ENCODE data around the gene NRXN2.

The NRXN2 gene

DNA sequence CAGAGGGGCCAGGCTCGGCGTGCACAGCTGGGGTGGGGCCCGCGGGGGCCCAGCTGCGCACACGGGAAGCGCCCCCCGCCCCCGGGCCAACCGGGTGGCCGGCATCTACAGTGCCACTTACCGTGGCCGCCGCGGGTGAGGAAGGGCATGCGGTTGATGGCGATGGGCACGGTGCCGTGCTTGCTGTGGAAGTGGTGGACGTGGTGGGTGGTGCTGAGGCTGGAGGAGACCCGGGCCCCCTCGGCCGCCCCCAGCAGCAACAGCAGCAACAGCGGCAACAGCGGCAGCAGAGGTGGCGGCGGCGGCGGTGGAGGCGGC lies 80.6 kb downstream of the NRXN2 start:
- TF ChIP-seq, protein P1, sequence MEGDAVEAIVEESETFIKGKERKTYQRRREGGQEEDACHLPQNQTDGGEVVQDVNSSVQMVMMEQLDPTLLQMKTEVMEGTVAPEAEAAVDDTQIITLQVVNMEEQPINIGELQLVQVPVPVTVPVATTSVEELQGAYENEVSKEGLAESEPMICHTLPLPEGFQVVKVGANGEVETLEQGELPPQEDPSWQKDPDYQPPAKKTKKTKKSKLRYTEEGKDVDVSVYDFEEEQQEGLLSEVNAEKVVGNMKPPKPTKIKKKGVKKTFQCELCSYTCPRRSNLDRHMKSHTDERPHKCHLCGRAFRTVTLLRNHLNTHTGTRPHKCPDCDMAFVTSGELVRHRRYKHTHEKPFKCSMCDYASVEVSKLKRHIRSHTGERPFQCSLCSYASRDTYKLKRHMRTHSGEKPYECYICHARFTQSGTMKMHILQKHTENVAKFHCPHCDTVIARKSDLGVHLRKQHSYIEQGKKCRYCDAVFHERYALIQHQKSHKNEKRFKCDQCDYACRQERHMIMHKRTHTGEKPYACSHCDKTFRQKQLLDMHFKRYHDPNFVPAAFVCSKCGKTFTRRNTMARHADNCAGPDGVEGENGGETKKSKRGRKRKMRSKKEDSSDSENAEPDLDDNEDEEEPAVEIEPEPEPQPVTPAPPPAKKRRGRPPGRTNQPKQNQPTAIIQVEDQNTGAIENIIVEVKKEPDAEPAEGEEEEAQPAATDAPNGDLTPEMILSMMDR (IDR thresholded peaks at IDR 0.05): no peak

DNA sequence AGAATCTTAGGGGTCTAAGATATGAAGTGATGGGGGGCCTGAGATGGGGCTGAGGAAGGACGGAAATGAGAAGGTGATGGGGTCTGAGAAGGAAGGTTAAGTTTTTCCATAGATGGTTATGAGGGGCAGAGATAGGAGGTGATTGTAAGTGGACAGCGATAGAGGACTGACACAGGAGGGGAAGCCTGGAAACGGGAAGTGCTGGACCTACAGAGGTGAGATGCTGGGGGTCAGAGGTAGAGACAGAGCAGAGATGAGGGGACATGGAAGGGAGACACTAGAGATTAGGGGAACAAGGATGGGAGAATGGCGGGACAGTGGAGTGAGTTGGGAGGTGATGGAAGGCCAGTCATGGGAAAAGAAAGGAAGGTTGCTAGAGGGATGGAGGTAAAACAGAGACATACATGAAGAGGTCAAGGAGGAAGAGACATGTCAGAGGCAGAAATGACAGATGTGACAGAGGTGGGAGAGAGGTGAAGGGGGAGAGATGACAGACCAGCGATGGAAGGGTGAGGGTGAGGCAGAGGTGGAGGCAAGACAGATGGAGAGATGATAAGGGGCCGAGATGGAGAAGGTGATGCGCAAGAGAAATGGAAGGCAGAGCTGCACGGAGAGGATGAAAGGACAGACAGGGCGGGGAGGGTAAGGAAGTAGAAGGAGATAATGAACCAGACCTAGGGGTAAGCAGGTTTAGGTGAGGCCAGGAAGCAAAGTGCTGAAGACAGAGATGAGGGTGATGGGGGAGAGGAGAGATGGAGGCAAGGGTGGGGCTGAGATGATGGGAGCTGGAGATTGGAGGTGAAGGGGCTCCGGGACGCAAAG lies 81.2 kb downstream of the NRXN2 start:
- TF ChIP-seq, protein P1 (IDR thresholded peaks at IDR 0.05): no peak

DNA sequence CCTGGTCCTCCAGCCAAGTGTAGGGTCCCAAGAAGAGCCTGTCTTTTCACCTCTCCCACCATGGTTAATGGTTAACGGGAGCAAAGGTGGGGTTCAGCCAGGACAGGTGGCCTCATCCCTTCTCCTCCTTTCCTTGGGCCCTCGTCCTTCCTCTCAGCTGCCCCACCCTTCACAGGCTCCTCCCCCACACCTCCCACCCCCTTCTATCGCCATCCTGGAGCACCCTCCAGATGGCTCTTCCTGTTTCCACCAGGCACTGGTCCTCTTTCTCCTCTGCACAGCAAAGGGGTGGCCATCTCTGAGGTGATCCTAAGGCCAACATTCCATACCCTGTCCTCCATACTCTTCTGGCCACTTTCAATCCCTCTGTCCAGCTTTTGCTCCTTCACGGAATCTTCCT lies 83.1 kb downstream of the NRXN2 start:
- TF ChIP-seq, protein P1 (IDR thresholded peaks at IDR 0.05): no peak

DNA sequence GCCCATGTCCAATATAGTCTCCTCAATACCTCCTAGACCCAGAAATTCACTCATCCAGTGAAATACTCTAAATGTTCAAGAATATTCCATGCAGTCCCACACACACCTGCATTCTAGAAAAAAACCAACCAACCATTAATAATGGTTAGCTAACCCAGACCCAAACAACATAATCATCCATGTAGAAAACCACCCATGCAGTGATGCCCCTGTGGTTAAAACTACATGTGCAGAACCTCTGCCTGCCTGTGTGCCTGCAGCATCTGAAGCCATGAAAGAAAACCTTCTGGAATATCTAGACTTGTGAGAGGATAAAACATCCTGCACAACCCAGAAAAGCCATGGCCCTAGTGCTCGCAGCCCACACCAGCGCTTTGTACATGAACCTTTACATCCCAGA lies 84.2 kb downstream of the NRXN2 start:
- TF ChIP-seq, protein P1 (IDR thresholded peaks at IDR 0.05): no peak

DNA sequence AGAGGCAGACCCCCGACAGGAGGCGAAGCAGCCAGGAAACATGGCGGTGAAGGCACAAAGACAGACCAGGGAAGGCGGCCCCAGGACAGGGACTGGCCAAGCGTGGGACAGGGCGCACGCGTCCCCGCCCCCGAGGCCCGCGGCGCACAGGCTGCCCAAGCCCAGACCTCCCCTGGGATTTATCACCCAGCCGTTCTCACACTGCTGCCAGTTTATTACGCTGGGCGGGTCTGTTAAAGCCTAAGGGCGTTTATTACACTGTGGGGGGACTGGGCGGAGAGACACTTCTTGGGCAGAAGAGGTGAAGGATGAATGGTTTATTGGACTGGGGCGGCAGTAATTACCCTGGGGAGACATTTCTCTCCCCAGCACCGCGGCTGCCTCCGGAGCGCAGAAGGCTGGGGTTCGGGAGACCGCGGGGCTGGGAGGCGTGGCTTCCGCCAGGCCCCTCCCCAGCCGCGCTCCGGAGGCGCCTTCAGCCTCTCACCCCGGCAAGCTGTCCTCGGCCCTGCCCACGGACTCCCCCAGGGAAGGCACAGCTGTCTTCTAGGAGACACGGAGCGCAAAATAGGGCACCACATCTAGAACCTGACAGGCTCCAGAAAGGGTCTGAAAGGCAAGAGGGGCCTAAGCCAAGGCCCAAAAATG lies 84.9 kb downstream of the NRXN2 start:
- TF ChIP-seq, protein P1 (IDR thresholded peaks at IDR 0.05): no peak

DNA sequence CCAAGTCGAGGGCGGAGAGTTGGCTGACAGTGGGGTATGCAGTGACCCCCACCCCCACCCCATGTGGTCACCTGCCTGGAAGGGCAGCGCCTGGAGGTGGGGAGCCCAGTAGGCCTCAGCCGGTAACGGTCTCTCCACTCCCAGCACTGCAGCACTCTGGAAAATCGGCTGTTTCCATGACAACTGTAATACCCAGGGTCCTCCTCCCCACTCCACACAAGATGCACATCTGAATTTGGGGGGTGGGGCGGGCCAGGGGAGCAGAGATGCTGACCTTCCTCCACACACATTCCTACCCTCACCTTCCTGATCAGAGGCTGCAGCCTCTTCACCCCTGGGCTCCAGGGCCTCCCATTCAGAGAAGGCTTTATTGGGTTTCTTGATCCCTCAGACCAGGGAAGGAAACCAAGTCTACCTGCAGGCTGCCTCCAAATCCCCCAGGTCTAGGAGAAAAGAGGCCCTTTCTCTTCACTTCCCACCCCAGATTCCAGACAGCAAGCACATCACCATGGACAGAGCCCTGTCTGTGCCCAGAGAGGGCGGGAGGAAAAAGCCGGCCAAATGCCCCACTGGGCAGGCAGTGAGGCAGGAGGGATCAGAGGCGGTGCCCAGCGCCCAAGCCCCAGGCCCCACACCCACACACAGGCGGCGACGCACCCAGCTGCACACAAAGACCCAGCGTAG lies 85.5 kb downstream of the NRXN2 start:
- TF ChIP-seq, protein P1 (IDR thresholded peaks at IDR 0.05): no peak

DNA sequence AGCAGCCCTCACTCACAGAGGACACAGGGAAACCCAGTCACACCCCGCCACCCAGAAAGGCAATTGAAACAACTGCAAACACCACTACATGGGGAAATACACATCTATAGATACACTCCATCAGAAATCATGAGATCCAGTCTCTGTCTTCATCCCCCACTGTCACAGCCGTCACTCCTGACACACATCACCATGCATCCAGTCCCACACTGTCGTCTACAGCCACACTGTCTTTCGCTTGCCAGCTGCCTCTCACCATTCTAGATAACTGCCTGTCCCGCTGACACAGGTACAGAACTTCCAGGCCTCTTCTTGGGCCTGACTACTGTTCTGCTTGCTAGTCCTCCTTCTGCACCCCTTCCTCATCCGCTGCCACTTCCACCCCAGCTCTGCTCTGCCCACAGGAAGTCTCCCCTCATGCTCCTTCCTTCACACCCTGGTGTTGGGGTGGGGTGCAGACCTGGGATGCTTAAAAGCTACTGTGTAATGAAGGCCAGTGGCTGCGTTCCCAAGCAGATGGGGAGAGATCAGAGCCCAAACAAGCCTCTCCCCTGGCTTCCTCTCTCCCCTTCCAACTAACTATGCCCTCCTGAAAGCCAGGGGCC lies 89.3 kb downstream of the NRXN2 start:
- TF ChIP-seq, protein P1 (IDR thresholded peaks at IDR 0.05): no peak
